ENCODE measurements around the gene P2RX4. TPM values are rescaled to one million over a fixed set of nuclear protein-coding genes. Genes with fewer than 3 reads are reported as not detected.
"Not testable (repeated sequence)": the region's sequence is repeated elsewhere in the genome, so short reads cannot be mapped to it uniquely, and the experiment has no call there.

Gene P2RX4
- total RNA-seq, 2 experiments from 2014 or later = 117 to 125 TPM

DNA sequence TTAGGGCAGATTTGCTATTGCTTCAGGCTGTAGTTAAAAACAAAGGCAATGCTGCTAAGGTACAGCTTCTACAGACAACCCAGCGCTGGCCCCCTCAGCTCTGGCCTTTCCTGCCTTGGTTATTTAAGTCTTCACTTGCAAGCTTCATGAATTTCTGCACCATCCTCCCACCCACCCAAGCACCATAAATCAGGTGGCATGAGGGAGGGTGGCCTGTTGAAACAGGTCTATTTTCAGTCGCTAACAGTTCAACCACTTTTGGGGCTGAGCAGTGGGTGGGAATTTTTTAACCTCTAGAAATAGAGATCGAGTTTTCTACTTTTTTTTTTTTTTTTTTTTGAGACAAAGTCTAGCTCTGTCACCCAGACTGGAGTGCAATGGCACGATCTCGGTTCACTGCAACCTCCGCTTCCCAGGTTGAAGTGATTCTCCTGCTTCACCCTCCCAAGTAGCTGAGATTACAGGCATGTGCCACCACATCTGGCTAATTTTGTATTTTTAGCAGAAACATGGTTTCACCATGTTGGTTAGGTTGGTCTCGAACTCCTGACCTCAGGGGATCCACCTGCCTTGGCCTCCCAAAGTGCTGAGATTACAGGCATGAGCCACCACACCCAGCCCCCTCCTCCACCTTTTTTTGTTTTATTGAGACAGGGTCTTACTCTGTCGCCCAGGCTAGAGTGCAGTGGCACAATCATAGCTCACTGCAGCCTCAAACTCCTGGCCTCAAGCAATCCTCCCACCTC is 47.9 kb downstream of the P2RX4 start:
- H3K9me3 Mint-ChIP-seq, H3K4me1 Mint-ChIP-seq, DNase-seq, H3K27ac Mint-ChIP-seq, H3K27me3 Mint-ChIP-seq, H3K4me3 Mint-ChIP-seq: not testable (repeated sequence)
- ChIA-PET CTCF (interaction anchor here (1.0 kb wide), 1 partner anchor 130 kb away, joined by 3 read pairs; no protein-coding TSS in a partner anchor), POLR2A (interaction anchor here (0.6 to 1.0 kb wide), 3 partner anchors 19 to 34 kb away, joined by 3 read pairs; no protein-coding TSS in a partner anchor)
- peaks cover 66% of the 10 kb centered on the region for H3K36me3 Mint-ChIP-seq (ENCODE audit: low read depth)

GRCh38 chr12:121259074-121259473 is 49.1 kb downstream of the P2RX4 start:
- ChIA-PET CTCF (interaction anchor here (0.7 kb wide), 1 partner anchor 684 kb away, joined by 3 read pairs; no protein-coding TSS in a partner anchor), POLR2A (no interaction called here)
- no peak for DNase-seq
- Mint-ChIP-seq H3K9me3 (no peaks in the 10 kb centered on the region), H3K4me1 (no peaks in the 10 kb centered on the region), H3K27me3 (no peaks in the 10 kb centered on the region), H3K27ac (no peak overlapping the region), H3K36me3 (ENCODE audit: low read depth) (peaks cover 58% of the 10 kb centered on the region), H3K4me3 (no peak overlapping the region)

DNA sequence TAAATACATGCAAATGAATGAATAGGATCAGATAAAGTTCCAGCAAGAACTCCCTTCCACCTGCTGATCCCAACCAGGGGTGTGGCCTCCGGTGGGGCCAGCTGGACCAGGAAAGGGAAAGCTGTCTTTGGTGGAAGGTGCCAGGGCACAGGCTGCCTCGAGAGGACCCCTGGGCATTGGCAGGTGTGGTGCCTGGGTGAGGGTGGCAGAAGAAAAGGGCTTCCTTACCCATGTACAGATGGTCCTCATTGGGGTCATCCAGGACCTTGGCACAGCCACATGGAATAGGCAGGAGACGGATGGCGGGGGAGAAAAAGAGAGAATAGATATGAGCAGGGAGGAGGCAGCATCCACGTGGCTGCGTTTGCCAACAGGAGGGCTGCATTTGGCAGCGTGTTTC is 50.2 kb downstream of the P2RX4 start:
- no peak overlapping the region for H3K4me3 Mint-ChIP-seq
- DNase-seq = no peak
- no peaks in the 10 kb centered on the region for H3K4me1 Mint-ChIP-seq
- H3K9me3 Mint-ChIP-seq = no peaks in the 10 kb centered on the region
- no peak overlapping the region for H3K27ac Mint-ChIP-seq
- ChIA-PET POLR2A (no interaction called here), CTCF (no interaction called here)
- no peaks in the 10 kb centered on the region for H3K27me3 Mint-ChIP-seq
- H3K36me3 Mint-ChIP-seq (ENCODE audit: low read depth) = peaks cover 50% of the 10 kb centered on the region

DNA sequence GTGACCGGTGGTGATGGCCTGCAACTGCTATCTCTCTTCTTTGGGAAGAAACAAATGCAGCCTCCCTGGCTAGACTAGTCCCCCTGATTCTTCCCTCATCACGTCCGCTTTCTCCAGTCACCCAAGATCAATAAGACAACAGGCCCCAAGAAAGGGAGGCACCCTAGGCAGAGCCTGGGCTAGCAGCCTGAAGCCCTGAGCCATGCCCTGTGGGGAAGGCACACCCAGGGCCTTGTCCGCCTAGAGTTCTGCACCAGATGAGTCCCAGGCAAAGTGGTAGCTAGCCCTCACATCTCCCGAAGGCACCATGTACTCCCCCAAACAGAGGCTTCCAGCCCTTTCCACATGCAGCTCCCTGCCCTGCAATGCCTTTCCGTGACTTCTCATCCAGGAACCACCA is 51.5 kb downstream of the P2RX4 start:
- H3K27ac Mint-ChIP-seq = no peak overlapping the region
- H3K9me3 Mint-ChIP-seq = no peaks in the 10 kb centered on the region
- ChIA-PET POLR2A (interaction anchor here (0.7 kb wide), 1 partner anchor 139 kb away, joined by 3 read pairs; the partner anchor contains the start of gene RNF34), CTCF (no interaction called here)
- peaks cover 45% of the 10 kb centered on the region for H3K36me3 Mint-ChIP-seq (ENCODE audit: low read depth)
- no peak for DNase-seq
- H3K4me1 Mint-ChIP-seq = no peaks in the 10 kb centered on the region
- no peaks in the 10 kb centered on the region for H3K27me3 Mint-ChIP-seq
- H3K4me3 Mint-ChIP-seq = no peak overlapping the region

DNA sequence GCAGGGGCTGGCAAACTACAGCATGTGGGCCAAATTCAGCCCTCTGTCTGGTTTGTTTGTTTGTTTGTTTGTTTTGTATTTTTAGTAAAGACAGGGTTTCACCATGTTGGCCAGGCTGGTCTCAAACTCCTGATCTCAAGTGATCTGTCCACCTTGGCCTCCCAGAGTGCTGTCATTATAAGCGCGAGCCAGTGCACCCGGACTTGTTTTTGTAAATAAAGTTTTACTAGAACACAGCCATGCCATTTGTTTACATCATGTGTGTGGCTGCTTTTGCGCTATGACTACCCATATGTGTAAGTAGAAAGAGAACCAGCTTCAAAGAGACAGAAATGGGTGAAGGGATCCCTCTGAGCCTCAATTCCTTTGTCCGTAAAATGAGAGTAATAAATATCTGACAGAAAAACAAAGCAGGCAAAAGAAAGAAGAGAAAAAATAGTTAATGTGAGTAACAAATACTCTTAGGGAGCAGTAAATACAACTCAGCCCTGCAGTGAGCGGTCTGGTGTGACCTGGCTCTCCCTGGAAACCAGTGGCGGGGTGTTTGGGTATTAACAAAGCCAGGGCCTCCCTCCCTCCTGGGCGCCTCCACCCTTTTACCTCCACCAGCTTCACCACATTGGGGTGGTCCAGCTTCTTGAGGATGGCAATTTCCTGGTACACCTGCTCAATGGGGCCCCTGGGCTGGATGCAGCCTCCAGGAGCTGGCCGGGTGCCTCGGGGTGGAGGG is 53.4 kb downstream of the P2RX4 start:
- ChIA-PET POLR2A (no interaction called here), CTCF (no interaction called here)
- Mint-ChIP-seq H3K36me3 (ENCODE audit: low read depth) (peaks cover 46% of the 10 kb centered on the region), H3K4me3 (no peak overlapping the region), H3K4me1 (no peaks in the 10 kb centered on the region), H3K27me3 (no peaks in the 10 kb centered on the region), H3K27ac (no peak overlapping the region), H3K9me3 (no peaks in the 10 kb centered on the region)
- DNase-seq = no peak

GRCh38 chr12:121264135-121264534 is 54.2 kb downstream of the P2RX4 start:
- CTCF ChIA-PET = no interaction called here
- POLR2A ChIA-PET = no interaction called here
- no peak overlapping the region for H3K4me3 Mint-ChIP-seq
- H3K9me3 Mint-ChIP-seq = no peaks in the 10 kb centered on the region
- H3K4me1 Mint-ChIP-seq = no peaks in the 10 kb centered on the region
- H3K27me3 Mint-ChIP-seq = no peaks in the 10 kb centered on the region
- DNase-seq = no peak
- no peak overlapping the region for H3K27ac Mint-ChIP-seq
- peaks cover 46% of the 10 kb centered on the region for H3K36me3 Mint-ChIP-seq (ENCODE audit: low read depth)

GRCh38 chr12:121264951-121265515 is 55.1 kb downstream of the P2RX4 start:
- Mint-ChIP-seq H3K36me3 (ENCODE audit: low read depth) (peaks cover 46% of the 10 kb centered on the region), H3K9me3 (no peaks in the 10 kb centered on the region), H3K4me1 (no peaks in the 10 kb centered on the region), H3K27me3 (no peaks in the 10 kb centered on the region), H3K4me3 (no peak overlapping the region), H3K27ac (no peak overlapping the region)
- DNase-seq = no peak
- ChIA-PET POLR2A (interaction anchor here (0.7 kb wide), 1 partner anchor 24 kb away, joined by 3 read pairs; no protein-coding TSS in a partner anchor), CTCF (no interaction called here)

- H3K9me3 Mint-ChIP-seq = no peaks in the 10 kb centered on the region
Observed at GRCh38 chr12:121267822-121268221, 57.9 kb downstream of the P2RX4 start.

DNA sequence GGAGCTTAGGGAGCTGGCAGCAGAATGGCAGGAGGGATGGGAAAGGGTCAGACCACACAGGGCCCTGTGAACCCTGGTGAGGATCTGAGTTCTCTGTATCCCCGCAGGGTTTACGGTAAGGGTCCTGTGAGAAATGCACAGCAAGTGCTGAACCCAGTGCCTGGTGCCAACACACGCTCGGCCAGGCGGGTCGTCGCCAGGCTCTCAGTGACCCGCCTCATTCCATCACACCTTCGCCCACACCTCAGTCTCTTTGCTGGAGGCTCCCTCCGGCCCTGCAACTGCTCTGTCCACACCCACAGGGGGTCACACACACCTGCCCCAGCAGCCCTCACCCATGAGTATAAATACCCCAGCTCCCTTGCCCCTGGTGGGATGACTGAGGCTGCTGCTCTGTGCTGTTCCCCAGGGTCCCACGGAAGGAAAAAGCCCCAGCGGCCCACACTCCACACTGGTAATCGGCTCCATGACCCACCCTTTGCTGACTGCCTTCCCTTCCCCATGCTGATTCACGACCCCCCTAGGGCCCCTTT is 63.5 kb downstream of the P2RX4 start:
- POLR2A ChIA-PET = no interaction called here
- no peak overlapping the region for H3K27ac Mint-ChIP-seq

More at GRCh38 chr12:121267822-121268221, 57.9 kb downstream of the P2RX4 start:
- H3K4me1 Mint-ChIP-seq = no peaks in the 10 kb centered on the region
- CTCF ChIA-PET = no interaction called here
- no peak overlapping the region for H3K27ac Mint-ChIP-seq
- no peak for DNase-seq
- H3K36me3 Mint-ChIP-seq (ENCODE audit: low read depth) = peaks cover 35% of the 10 kb centered on the region
- H3K27me3 Mint-ChIP-seq = no peaks in the 10 kb centered on the region
- POLR2A ChIA-PET = no interaction called here
- H3K4me3 Mint-ChIP-seq = no peak overlapping the region

DNA sequence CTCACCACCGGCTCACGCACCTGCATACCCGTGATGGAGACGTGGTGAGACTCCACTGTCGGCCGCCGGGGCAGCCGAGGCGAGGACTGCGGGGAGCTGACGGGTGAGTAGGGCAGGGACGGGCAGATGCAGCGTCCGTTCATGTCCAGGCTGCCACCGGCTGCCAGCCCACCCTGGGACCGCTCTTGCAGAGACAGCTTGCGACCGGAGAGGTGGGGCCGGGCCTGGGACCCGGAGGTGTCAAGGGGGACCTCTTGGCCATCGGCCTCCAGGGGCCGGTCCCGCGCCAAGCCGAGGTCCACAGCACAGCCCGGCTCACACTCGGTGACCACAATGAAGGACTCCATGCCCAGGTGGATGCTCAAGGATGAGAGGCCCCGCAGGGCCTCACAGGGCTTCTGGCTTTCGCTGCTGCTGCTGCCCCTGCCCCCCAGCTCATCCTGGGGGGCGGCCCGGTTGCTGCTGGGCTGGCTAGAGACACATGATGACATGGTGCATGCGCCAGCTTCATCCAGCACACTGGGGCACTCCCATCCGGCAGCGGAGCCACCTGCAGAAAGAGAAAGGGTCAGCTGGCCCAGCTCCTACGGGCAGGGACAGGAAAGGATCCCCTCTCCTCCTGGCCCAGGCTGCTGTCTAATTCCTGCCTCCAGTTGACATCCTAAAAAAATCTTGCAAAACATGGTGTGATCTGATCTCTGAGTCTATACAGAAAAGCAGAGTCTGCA is 64.3 kb downstream of the P2RX4 start:
- DNase-seq = no peak
- Mint-ChIP-seq H3K4me1 (peaks cover 5% of the 10 kb centered on the region), H3K27ac (no peak overlapping the region), H3K27me3 (no peaks in the 10 kb centered on the region), H3K9me3 (no peaks in the 10 kb centered on the region), H3K4me3 (no peak overlapping the region), H3K36me3 (ENCODE audit: low read depth) (peaks cover 42% of the 10 kb centered on the region)
- CTCF ChIA-PET = no interaction called here
- POLR2A ChIA-PET = no interaction called here

More for the DNA sequence above, 63.5 kb downstream of the P2RX4 start:
- no peaks in the 10 kb centered on the region for H3K9me3 Mint-ChIP-seq
- no peaks in the 10 kb centered on the region for H3K27me3 Mint-ChIP-seq
- H3K36me3 Mint-ChIP-seq (ENCODE audit: low read depth) = peaks cover 44% of the 10 kb centered on the region
- CTCF ChIA-PET = no interaction called here
- no peak overlapping the region for H3K4me3 Mint-ChIP-seq
- H3K4me1 Mint-ChIP-seq = peaks cover 5% of the 10 kb centered on the region
- no peak for DNase-seq

DNA sequence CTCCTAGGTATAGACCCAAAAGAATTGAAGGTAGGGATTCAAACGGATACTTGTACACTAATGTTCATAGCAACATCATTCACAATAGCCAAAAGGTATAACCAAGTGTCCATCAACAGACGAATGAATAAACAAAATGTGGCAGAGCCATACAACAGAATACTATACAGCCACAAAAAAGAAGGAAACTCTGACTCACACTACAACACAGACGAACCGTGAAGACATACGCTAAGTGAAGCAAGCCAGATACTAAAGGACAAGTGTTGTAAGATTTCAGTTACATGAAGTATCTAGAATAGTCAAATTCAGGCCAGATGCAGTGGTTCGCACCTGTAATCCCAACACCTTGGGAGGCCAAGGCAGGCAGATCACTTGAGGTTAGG is 67.4 kb downstream of the P2RX4 start:
- ChIA-PET POLR2A (no interaction called here), CTCF (no interaction called here)
- peaks cover 35% of the 10 kb centered on the region for H3K36me3 Mint-ChIP-seq (ENCODE audit: low read depth)
- no peaks in the 10 kb centered on the region for H3K27me3 Mint-ChIP-seq
- no peak overlapping the region for H3K4me3 Mint-ChIP-seq
- no peak for DNase-seq
- H3K4me1 Mint-ChIP-seq = peaks cover 5% of the 10 kb centered on the region
- no peaks in the 10 kb centered on the region for H3K9me3 Mint-ChIP-seq
- no peak overlapping the region for H3K27ac Mint-ChIP-seq

- Mint-ChIP-seq H3K36me3 (ENCODE audit: low read depth) (peaks cover 30% of the 10 kb centered on the region), H3K27me3 (no peaks in the 10 kb centered on the region), H3K27ac (no peak overlapping the region), H3K4me1 (peaks cover 5% of the 10 kb centered on the region), H3K9me3 (no peaks in the 10 kb centered on the region), H3K4me3 (no peak overlapping the region)
- ChIA-PET CTCF (no interaction called here), POLR2A (interaction anchor here (0.9 kb wide), 1 partner anchor 49 kb away, joined by 3 read pairs; no protein-coding TSS in a partner anchor)
- DNase-seq = no peak
Observed at GRCh38 chr12:121278169-121279070, 68.5 kb downstream of the P2RX4 start.
